GM19395 (cell line): ENCODE results near the gene ALDH3B2.
"Not testable (repeated sequence)": the region's sequence is repeated elsewhere in the genome, so short reads cannot be mapped to it uniquely, and the experiment has no call there.

ENCODE experiments used
- ATAC-seq: cut with Tn5 transposase; IDR thresholded peaks from one replicate; pipeline ENCODE4 v1.9.1; 2021; ENCODE audit warnings: mild to moderate bottlenecking, moderate library complexity; ENCODE audit not compliant: unreplicated experiment

Gene ALDH3B2

GRCh38 chr11:67685641-67686332 lies 11.4 kb upstream of the ALDH3B2 start:
- ATAC-seq = not testable (repeated sequence)

GRCh38 chr11:67682126-67683034 lies 8.0 kb upstream of the ALDH3B2 start:
- not testable (repeated sequence) for ATAC-seq

DNA sequence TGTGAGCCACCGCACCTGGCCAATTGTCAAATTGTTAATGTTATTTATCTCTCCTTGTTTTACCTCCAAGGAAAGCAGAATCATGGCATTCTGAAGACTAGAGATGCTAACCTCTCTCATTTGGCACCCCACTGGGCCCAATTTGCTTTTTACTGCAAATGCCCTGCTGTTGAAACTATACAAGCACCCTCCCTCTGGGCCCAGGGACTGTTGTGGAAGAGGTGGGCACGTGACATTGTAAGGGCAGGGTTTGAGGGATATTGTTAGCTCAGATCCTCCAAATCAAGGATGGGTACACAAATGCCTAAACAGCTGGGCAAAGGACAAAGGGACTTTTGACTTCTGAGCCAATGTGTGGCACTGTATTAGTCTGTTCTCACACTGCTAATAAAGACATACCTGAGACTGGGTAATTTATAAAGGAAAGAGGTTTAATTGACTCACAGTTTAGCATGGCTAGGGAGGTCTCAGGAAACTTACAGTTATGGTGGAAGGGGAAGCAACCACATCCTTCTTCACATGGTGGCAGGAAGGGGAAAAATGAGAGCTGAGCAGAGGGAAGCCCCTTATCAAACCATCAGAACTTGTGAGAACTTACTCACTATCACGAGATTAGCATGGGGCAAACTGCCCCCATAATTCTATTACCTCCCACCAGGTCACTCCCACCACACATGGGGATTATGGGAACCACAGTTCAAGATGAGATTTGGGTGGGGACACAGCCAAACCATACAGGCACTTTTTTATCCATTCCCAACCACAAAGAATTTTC lies 6.5 kb upstream of the ALDH3B2 start:
- ATAC-seq = no peak

GRCh38 chr11:67675058-67675747 lies 780 bp upstream of the ALDH3B2 start:
- no peak for ATAC-seq

DNA sequence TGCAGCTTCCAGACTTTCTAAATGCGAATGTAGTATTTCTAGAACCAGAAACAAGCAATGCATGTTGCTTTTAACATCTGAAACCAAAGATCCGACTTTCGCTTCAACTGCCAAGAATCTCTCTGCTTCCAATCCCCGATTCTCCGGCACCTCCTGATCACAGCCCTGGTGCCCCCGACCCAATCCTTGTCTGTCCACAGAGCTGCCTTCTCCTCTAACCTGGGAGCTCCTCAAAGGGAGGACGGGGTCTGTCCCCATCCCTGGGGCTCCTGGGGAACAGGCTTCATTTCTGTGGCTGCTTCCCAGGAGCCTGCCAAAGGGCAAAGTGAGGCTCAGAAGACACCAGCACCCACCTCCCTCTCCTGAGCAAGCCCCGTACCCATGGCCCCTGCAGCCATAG lies 521 bp downstream of the ALDH3B2 start:
- no peak for ATAC-seq

GRCh38 chr11:67673358-67673757 lies 1.1 kb downstream of the ALDH3B2 start:
- ATAC-seq = no peak

GRCh38 chr11:67671211-67671520 lies 3.3 kb downstream of the ALDH3B2 start:
- no peak for ATAC-seq

GRCh38 chr11:67670316-67671210 lies 3.9 kb downstream of the ALDH3B2 start:
- no peak for ATAC-seq

DNA sequence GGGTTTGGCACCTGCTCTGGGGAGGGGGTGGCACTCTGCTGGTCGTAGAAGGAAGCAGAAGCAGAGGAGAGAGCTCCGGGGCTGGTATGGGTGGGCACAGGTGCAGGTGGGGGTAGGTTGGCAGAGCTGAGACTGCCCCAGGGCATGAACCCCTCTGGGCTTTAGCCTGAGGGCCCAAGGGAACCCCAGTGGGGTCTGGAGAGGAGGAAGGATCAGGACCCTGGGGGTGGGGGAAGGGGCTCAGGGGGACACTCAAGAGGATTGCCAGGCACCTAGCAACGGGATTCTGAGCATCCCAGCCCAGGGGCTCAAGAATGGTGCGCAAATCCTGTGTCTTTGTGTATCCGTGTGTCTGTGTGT lies 6.3 kb downstream of the ALDH3B2 start:
- ATAC-seq = no peak

- ATAC-seq = no peak
Observed at GRCh38 chr11:67667490-67668191, 6.8 kb downstream of the ALDH3B2 start.

DNA sequence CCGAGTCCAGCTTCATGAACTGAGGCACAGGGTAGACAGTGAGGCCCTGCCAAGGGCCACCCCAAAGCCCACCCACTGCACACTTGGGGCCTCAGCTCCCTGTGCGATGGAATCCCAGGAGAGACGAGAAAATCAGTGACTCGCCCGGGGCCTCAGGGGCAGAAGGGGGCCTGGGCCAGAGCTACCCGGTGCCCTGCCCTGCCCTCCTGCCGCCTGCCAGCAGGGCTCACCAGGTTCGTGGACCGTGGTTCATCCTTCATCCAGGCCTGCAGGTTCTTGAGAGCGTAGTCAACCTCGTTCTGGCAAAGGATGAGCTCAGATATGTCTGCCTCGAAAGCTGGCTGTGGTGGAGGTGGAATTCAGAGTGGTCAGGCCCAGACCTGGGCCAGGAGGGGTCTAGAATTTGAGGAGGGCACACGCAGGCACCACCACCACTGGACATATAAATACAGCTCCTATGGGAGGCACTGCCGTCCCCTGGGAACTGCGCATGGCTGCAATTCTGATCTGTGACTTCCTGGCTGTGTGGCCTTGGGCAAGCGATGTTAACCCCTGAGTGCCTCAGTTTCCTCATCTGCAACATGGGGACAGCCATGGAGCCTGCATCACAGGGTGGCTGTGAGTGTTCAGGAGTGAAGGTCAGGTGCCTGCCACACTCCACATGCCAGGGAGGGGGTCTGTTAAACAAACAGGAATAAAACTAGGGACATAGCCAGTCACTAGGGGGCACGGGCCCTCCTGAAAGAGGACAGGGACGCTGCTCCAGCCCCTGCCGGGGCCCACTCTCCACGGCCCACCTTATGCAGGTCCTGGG lies 7.5 kb downstream of the ALDH3B2 start:
- no peak for ATAC-seq

GRCh38 chr11:67666303-67666645 lies 8.1 kb downstream of the ALDH3B2 start:
- no peak for ATAC-seq

DNA sequence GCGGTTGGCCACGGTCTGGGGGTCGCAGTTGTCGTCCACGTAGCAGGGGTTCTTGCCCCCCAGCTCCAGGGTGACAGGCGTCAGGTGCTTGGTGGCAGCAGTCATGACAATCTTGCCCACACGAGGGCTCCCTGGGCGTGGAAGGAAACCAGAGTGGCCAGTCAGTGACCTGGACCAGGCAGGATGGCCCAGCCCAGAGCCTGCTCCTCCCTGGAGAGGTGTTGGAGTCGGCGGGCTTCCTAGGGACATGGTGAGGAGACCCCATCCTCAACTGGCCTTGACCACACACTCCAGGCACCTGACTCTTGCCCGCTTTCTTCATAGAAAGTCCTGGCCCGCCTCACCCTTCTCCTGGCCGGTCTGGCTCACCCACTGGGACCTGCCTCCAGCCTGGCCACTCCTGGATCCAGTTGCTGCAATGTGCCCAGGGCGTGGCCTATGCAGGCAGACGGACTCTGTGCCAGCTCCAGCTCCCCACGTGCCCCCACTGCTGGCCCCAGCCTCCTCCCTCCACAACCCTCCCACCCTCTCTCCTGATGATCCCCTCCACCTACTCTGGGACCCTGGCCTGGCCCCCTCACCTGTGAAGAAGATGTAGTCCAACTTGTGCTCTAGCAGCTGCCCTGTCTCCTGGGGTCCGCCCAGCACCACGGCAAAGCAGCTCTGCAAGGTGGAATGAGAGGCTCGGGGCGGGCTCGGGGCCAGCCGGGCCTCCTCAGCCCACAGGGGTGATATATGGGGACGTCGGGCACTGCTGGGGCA lies 8.7 kb downstream of the ALDH3B2 start:
- no peak for ATAC-seq

DNA sequence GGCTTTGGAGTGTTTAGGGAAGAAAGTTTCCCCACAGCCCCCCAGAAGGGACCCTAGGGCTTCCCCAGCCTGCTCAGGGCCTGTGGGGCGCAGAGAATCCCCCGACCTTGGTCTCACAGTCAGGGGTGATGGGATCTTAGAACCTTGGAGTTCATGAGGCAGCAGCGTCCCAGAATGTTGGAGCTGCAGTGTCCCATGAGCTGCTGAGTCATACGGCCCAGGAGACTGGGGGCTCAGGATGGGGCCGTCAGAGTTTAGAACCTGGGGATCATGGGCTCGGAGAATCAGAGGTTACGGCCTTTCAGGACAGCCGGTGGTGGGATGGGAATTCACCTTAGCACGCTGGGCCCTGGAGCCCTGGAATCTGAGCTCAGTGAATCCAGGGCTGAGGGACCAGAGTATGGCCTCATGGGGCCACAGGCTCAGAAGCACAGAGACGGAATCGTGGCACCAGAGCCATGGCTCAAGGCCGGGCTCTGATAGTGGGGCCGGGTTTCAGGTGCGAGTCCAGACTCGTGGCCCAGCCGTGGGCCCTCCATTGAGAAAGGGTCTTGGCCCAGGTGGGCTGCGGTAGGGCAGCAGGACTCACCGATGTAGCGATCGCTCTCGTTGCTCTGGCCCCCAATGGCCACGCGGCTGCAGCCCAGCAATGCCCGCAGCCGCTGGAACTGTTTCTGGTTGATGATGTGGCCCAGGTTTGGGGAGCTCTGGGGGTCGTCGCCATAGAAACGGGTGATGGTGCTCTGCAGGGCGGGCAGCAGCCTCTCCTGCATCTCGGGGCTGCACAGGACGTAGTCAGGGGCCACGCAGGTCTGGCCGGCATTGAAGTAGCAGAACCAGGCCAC lies 9.5 kb downstream of the ALDH3B2 start:
- ATAC-seq = no peak

GRCh38 chr11:67664213-67664585 lies 10.2 kb downstream of the ALDH3B2 start:
- no peak for ATAC-seq

GRCh38 chr11:67663532-67664212 lies 10.8 kb downstream of the ALDH3B2 start:
- no peak for ATAC-seq
